NCI-H1436 treated with DMSO at 0.1 percent for 48 hours (cell line): ENCODE results near the gene MLPH.
"Not testable (repeated sequence)": the region's sequence is repeated elsewhere in the genome, so short reads cannot be mapped to it uniquely, and the experiment has no call there.

ENCODE experiments used
- DNase-seq: peaks from one replicate; lab custom pipeline; 2025; lab: John Stamatoyannopoulos, UW

The MLPH gene

DNA sequence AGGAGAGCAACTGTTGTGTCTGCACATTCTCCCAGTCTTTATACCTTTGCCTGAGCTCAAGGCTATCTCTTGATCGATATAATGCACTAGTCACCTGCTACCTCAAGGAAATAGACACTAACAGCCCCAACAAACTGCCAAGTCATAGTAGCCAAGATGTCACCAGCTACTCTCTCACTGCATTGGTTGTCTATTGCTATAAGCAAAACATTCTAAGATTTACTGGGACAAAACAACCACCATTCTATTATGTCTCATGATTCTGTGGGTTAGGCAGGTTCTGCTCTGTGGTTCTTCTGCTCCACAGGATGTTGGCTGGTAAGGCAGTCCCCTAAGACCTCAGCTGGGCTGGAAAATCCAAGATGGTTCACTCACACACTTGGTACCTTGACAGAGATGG, 28.5 kb upstream of the MLPH start:
- no peak for DNase-seq

DNA sequence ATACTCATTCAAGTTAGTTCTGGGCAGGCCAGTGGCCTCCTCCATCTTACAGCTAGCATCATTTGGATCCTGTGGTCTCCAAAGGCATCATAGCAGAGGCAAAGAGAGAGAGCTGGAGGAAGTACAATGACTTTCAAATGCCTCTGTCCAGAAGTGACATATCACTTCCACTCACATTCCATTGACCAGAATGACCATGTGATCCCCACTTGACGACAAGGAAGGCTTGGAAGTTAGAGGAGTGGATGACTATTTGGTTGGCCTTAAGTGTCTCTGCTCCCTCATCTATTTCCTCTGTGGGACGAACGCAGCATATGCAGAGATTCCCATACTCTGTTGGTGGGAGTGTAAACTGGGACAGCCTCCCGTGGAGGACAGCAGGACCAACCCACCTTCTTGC, 27.8 kb upstream of the MLPH start:
- no peak for DNase-seq

DNA sequence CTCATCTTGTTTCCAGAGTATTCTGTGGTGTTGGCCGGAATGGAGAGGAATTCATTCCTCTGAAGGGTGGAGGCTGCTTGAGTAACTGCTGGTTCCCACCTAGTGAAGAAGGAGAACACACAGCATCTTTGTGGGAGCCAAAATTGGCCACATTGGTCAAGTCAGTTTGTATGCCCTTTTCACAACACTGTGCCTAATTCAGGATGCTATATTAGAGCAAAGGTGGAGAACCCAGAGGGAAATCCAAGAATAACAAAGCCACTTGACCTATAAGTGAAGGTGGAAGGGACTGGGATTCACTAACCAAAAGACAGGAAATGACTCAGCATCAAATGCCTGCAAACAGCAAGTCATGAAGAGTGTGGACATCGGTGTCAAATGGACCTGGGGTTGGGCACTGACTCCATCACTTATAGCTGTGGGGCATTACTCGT, 27.3 kb upstream of the MLPH start:
- DNase-seq: no peak

DNA sequence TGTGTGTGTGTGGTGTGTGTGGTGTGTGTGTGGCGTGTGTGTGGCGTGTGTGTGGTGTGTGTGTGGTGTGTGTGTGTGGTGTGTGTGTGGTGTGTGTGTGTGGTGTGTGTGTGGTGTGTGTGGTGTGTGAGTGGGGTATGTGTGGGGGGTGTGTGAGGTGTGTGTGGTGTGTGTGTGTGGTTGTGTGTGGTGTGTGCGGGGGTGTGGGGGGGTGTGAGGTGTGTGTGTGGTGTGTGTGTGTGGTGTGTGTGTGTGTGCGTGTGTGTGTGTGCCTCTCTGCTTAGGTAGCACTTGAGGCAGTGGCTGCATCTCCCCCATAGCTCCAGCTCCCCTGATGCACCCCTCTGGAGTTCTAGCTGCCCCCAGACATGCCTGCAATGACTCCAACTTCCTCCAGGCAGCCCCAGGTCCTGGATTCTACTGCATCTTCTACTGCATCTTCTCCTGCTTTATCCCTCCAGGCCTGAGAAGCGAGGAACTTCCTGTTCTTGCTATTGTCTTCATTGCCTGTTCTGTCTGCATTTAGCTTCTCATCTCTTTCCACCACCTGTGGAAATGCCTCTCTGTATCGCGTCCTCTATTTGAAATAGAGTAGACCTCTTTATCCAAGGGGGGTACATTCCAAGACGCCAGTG, 22.2 kb upstream of the MLPH start:
- DNase-seq: no peak

DNA sequence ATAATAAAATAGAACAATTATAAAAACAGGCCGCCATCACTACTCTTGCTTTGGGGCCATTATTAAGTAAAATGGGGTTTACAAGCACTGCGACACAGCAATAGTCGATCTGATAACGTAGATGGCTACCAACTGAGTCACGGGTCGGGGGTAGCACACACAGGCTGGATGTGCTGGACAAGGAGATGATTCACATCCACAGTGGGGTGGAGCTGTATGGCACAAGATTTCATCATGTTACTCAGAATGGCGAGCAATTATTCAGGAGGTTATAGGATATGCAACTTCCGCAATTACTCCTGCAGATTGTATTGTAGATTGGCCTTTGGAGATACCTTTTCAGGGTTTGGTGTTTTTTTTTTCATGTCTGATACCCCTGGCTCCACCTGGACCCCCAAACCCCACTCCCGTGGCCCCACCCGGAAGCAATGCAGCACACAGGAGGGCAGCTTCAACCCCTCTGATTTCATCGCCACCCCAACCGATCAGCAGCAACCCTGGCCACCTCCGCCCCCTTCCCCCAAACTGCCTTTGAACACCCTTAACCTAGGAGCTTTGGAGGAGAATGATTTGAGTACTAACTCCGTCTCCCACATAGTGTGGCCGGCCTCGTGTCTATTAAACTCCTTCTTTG, 21.4 kb upstream of the MLPH start:
- no peak for DNase-seq

DNA sequence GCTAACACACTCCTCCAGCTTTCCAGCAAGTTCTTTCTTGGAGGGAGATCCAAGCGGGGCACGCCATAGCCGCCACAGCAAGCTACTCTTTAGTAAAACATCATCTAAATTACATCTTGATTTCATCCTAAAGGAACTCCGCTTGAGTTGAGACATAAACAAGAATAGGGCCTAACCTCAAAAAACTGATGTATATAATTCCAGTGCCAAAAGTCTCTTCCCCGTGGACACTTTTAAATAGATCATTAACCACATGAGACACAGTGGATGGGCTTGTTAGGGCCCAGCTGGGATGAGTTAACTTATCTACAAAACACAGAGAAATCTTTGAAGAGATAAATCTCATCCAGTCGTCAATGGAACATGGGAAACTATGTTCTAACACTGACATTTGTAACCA, 20.8 kb upstream of the MLPH start:
- no peak for DNase-seq

DNA sequence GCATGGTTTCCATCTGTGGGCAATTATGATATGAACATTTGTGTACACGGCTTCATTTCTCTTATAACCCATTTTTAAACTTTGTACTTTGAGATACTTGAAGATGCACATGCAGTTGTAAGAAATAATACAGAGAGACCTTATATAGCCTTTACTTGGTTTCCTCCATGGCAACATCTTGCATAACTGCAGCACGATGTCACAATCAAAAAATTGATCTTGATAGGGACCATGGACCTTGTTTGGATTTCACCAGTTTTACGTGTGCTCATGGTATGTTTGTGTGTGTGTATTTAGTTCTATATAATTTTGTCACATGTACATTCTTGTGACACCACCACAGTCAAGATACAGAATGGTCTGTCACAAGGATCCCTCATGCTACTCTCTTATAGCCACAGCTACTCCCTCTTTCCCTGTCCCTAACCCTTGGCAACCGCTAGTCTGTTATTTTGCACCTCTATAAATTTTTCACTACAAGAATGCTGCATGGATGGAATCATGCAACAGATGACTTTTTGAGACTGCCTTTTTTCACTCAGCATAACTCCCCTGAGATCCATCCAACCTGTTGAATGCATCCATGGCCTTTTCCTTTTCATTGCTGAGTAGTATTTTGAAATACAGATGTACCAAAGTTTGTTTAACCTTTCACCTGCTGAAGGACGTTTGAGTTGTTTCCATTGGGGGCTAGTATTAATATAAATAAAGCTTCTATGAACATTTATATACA, 19.4 kb upstream of the MLPH start:
- no peak for DNase-seq

DNA sequence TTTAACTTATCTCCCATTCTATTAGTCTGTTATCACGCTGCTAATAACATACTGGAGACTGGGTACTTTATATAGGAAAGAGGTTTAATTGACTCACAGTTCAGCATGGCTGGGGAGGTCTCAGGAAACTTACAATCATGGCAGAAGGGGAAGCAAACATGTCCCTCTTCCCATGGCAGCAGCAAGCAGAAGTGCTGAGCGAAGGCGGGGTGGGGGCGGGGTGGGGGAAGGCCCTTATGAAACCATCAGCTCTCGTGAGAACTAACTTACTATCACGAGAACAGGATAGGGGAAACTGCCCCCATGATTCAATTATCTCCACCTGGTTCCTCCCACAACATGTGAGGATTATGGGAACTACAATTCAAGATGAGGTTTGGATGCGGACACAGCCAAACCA, 17.6 kb upstream of the MLPH start:
- not testable (repeated sequence) for DNase-seq

DNA sequence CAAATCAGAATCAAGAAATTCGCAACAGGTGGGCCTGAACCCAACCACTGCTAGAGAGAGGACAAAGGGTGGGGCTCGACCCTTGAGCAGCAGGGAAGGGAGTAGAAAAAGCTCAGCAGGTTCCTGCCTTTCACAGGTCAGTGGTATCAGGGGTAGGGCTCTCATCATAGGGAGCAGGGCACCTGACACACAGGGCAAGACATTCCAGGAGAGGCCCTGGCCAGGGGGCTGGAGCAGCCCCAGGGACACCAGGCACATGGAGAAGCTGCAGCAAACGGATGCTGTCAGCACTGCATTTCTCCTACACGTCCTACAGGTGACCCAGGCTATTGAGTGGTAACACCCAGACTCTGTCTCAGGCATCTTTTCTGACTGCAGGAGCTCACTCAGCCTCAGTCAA, 17.2 kb upstream of the MLPH start:
- no peak for DNase-seq

DNA sequence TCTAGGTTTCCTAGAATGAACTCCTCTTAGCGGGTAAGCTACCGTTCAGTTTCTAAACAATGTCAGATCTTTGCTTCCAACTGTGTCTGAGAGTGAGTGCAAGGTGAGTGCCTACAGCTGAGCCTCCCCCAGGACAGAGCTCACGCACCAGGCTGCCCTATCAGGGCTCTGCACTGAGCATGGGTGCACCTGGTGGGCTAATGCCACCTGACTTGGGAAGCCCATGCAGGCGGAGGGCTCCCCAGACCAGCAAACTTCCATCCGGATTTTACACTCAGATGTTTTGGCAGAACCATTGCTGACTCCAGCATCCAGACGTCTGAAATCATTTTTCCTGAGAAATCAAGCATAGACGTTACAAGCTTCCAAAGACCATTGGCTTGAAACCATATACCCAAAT, 16.1 kb upstream of the MLPH start:
- no peak for DNase-seq

DNA sequence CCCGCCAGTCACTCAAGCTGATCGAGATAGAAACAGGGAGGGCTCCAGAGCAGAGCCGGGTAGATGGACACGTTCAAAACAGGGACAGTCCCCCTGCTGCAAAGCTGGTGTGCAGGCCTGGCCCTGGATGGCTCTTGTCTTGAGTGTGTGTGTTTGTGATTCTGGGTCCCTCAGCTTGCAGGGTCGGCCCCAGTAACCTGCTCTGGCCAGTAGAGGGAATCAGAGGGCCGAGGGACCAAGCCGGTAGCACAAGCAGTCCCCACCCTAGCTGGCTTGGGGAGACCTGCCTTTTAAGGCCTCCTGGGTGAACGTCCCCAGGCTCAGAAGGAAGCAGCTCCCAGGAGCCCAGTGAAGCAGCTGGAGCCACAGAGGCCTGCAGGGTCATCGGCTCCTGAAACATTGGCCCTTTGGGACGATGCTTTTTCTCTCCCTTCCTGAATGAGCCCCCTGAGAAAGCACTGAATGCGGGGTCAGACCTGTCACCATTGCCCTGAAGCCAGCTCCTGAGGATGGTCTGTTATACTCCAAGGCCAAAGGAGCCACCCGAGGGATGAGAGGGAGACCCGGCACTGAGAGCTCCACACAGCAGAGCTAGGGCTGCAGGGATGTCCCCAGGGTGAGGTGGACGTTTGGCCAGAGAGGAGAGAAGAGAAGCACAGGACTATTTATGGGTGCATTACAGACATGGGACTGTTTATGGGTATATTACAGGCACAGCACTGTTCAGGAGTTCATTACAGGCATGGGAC, 15.4 kb upstream of the MLPH start:
- no peak for DNase-seq

DNA sequence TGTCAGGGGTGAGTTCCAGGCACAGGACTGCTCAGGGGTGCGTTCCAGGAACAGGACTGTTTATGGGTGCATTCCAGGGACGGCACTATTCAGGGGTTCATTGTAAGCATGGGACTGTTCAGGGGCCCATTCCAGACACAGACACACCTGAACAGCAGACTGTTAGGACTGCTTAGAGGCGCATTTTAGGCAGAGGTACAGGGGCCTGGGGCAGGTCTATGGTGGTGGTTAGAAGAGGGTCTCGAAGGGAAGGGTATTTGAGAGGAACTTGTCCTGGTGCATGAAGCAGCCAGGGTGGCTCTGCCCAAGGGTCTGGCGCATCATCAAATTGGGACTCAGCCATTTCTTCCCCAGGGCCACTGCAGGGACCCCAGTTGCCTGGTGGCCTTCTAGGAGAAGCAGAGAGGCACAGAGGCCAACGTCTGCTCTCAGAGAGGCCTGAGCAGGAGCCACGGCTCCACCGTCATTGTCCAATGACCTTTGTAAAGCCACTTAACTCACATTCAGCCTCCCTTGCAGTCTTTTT, 14.8 kb upstream of the MLPH start:
- no peak for DNase-seq

DNA sequence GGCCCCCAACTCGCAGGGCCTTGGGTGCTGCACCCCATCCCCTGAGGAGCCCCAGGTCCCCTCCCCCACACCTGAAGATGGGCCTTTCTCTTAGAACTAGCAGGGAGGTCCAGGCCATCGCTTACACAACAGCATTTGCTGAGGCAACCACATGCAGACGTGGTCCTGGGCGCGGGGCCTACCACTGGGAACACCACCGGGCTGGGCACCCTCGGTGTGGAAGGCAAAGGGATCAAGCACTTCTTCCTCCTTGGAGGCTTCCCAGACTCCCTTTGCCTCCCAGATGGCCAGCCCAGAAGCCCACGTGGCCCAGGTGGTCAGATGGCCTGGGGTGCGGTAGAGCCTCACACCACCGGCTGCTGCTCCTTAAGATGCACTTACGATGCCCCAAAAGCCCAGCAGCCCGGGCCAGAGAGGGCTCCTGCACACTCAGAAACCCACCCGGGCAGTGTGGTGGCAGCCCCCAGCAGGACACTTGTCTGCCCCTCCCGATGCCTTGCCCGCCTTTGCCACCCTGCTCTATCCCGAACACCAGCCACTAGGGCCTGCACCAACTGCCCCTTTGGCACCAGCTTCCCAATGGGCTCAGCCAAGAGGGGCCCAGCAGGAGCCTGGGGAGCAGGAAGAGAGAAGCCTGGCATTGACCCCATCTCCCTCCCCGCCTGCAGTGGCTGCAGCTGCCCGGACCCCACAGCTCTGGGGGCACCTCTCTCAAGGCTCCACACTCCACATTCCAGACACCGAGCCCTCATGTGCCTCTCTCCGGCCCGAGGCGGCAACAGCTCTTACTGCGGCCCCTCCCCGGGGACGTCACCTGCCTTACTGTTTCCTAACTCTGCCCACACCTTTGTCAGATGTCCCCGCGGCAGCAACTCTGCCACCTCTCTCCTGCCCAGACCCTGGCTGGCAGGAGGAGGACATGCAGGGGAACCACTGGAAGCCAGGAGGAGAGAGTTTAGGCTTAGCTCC, 13.9 kb upstream of the MLPH start:
- no peak for DNase-seq

DNA sequence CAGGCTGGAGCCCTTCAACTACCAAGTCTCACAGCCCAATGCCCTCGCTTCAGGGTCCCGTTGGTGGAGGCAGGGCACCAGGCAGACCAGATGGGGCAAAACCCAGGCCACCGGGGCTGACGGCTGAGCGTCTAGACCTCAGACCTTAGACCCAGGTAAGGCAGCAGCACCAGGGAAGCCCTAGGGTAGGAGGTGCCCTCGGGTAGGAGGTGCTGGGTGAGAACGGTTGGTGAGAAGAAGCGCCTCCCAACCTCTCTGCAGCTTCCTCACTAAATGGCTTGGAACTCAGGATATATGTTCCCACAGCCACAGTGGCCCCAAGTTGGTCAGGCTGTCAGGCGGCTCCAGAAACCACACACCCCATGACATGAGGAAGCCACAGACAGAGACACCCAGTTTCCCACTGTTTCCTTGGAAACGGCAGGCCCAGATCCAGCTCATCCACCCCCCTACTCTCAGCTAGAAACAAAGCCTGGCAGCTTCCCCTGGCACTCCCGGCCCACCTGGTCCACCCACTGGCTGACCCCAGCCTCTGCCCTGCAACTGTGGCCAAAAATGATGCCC, 13.1 kb upstream of the MLPH start:
- DNase-seq: no peak

DNA sequence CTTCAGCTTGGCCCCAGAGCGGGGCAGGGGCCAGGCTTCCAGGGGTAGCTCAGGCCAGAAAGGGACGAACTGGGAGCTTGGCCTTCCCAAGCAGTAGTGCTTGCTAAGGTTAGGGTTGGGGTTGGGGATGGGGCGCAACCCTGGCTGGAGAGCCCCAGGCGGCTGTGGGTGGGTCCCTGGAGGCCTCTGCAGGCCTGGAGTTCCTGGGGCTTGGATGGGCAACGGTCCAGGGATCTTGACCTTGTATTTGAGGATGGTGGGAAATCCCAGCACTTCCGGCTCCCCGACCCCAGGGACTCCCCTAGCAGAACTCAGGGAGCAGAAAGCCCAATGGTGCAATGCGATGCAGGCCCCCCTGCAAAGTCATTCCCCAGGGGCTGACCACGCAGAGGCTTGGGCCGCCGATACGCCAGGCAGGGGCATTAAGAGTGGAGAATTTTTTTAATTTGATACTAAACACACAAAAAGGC, 12.6 kb upstream of the MLPH start:
- no peak for DNase-seq

DNA sequence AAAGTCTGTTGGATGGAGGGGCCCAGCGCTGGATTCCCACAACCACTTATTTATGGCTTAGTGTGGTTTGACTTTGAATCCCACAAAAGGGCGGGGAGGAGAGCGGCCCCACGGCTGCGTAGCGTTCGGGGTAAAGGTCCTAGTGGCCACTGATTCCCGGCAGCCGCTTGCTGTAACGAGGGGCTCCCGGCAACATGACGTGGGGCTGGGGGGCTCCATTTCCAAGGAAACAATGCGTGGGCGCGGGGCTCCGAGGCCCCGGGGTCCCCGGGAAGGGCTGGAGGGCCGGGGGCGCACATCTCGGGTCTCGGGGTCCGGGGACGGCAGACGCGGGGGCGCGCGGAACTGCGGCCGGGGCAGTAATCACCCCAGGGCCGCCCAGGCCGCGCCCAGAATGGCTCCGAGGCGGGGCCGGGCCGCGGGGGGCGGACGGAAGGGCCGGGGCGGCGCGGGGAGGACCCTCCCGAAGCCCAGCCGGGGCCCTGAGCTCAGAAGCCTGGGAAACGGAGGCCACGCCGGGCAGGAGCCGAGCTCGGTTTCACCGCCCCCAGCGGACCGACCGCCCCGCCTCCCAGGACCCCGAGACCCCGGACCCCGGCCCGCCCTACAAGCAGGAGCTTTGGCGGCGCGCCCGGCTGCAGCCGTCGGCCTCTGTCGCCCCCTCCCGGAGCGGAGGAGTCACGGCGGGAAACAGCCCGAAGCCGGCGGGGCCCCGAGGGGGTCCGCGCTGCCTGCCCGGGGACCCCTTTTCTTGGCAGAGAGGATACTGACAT, 11.9 kb upstream of the MLPH start:
- DNase-seq: no peak

DNA sequence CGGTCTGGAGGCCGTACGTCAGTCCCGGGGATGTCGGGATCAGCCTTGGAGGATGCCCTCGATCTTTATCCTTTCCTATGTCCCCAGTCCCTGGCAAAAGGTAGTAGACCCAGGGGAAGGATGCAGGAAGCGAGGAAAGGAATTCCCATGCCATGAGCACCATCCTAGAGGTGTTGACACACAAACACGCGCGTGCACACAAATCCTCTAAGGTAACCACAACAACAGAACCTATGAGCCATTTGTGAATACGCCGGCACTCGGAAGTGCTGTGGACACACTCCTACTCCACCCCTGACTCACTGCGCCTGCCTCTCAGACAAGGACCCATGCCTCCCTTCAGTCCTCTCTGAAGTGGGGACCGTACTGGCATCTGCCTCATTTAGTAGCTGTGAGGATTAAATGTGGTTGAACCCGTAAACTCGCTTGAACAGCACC, 11.3 kb upstream of the MLPH start:
- no peak for DNase-seq

DNA sequence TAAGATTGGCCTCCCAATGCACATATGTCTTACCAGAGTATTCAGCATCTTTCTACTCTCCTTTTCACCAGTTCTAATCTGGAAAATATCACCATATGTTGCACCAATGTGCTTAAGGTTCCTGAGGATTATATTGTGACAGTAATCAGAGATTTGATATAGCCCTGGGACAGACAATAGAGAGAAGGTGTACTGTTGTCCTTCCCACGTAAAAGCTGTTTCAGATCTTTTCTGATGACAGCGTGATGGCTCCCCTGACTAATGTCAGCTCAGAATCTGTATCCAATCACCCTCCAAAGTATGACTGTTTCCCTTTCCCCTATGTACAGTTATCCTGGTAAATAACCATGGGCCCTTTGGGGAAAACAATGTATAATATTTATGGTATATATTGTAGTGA, 9.0 kb upstream of the MLPH start:
- DNase-seq: no peak

DNA sequence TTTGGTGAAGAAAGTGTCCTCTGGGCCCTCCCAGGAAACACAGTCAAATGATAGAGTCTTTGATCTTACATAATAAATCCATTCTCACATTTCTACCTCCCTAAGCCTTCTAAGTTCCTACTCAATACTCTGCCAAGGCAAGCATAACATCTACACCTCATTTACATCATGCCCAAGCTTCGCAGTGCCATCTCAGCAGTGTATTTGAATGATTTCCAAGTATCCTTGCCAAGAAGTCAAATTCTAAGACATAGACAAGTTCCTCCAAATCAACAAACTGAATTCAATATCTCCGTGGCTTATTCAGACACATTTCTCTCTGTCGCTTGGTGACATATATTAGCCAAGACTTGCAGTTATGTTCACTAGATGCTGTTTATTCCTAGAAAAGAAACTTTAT, 8.1 kb upstream of the MLPH start:
- no peak for DNase-seq

DNA sequence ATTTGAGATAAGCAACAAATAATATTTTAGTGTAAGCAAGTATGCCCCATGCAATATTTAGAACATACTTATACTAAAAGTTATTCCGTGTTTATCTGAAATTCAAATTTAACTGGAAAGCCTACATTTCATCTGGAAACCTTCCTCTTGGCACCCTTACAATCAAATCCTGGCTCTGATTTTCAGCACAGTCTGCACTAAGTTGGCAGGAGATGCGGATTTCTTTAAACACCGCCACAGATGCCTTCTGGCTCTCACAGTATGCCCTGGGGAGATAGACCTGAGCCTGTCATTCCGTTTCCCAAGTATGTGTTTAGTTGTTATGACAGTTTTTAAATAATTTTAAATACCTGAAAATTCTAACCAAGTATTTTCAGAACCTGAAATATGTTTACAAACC, 7.3 kb upstream of the MLPH start:
- DNase-seq: no peak
